Osteocyte (in vitro differentiated cells): Measurements from ENCODE around the gene TMEM218. TPM values are rescaled to one million over a fixed set of nuclear protein-coding genes. Genes with fewer than 3 reads are reported as not detected.

Experiments used
- DNase-seq: peaks from one replicate; pipeline ENCODE4 v3.0.0; 2021; ENCODE audit warnings: mixed read lengths; ENCODE audit not compliant: unreplicated experiment; ENCODE audit errors: extremely low spot score
- H3K27ac Mint-ChIP-seq: one replicate; pipeline ENCODE4 v1.8.0; 2021; ENCODE audit warnings: mild to moderate bottlenecking, mixed read lengths; ENCODE audit not compliant: unreplicated experiment
- H3K27me3 Mint-ChIP-seq: one replicate; pipeline ENCODE4 v1.8.0; 2021; ENCODE audit warnings: mixed read lengths; ENCODE audit not compliant: unreplicated experiment
- H3K36me3 Mint-ChIP-seq: one replicate; pipeline ENCODE4 v1.8.0; 2021; ENCODE audit warnings: mixed read lengths; ENCODE audit not compliant: unreplicated experiment
- H3K4me1 Mint-ChIP-seq: one replicate; pipeline ENCODE4 v1.8.0; 2021; ENCODE audit warnings: mixed read lengths; ENCODE audit not compliant: unreplicated experiment
- H3K4me3 Mint-ChIP-seq: one replicate; pipeline ENCODE4 v1.8.0; 2021; ENCODE audit warnings: mild to moderate bottlenecking, moderate library complexity, mixed read lengths; ENCODE audit not compliant: unreplicated experiment
- H3K9me3 Mint-ChIP-seq: one replicate; pipeline ENCODE4 v1.8.0; 2021; ENCODE audit warnings: mixed read lengths; ENCODE audit not compliant: unreplicated experiment
- total RNA-seq: library from RNA; stranded (reverse); gene quantifications from 2 replicates; pipeline ENCODE4 v1.2.1, GENCODE V29; 2021
- TF ChIP-seq, protein P1 (sequence below): fragments of 200-600 bp; sonication (generic); IDR thresholded peaks from 2 replicates; pipeline ENCODE4 v1.5.0; 2021; ENCODE audit warnings: antibody characterized with exemption, mild to moderate bottlenecking, moderate library complexity

Gene TMEM218
- total RNA-seq, 1 donor from 2014 or later = 19.9 TPM

- H3K9me3 Mint-ChIP-seq = no peaks in the 10 kb centered on the region
These were observed 32.8 kb downstream of the TMEM218 start for GRCh38 chr11:125078516-125079140.

DNA sequence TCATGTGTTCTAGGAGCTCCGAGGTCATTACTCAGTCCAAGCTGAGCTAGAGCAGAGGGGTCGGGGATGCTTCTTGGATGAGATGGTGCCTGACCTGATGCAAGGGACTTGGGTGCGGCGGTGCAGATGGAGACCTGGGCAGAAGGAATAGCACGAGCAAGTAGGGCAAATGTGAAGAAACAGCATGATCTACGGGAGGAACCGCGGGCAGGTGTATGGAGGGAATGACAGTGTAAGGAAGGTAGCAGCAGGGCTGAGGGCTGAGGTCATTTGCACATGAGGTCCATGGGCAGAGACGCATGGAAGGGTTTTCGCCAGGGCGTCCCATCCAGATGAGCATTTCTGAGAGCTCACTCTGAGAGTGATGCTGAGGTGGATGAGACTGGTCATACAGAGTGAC is 33.4 kb downstream of the TMEM218 start:
- no peaks in the 10 kb centered on the region for H3K27me3 Mint-ChIP-seq
- TF ChIP-seq, protein P1, sequence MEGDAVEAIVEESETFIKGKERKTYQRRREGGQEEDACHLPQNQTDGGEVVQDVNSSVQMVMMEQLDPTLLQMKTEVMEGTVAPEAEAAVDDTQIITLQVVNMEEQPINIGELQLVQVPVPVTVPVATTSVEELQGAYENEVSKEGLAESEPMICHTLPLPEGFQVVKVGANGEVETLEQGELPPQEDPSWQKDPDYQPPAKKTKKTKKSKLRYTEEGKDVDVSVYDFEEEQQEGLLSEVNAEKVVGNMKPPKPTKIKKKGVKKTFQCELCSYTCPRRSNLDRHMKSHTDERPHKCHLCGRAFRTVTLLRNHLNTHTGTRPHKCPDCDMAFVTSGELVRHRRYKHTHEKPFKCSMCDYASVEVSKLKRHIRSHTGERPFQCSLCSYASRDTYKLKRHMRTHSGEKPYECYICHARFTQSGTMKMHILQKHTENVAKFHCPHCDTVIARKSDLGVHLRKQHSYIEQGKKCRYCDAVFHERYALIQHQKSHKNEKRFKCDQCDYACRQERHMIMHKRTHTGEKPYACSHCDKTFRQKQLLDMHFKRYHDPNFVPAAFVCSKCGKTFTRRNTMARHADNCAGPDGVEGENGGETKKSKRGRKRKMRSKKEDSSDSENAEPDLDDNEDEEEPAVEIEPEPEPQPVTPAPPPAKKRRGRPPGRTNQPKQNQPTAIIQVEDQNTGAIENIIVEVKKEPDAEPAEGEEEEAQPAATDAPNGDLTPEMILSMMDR = no peak
- H3K9me3 Mint-ChIP-seq = no peaks in the 10 kb centered on the region
- H3K4me1 Mint-ChIP-seq = peaks cover 9% of the 10 kb centered on the region
- no peaks in the 10 kb centered on the region for H3K36me3 Mint-ChIP-seq
- H3K4me3 Mint-ChIP-seq = no peak overlapping the region
- peak; percentile 71 for DNase-seq
- no peak overlapping the region for H3K27ac Mint-ChIP-seq

More at GRCh38 chr11:125078516-125079140, 32.8 kb downstream of the TMEM218 start:
- Mint-ChIP-seq H3K36me3 (no peaks in the 10 kb centered on the region), H3K4me3 (no peak overlapping the region), H3K4me1 (peaks cover 15% of the 10 kb centered on the region), H3K27ac (no peak overlapping the region), H3K27me3 (no peaks in the 10 kb centered on the region)
- DNase-seq = peak; percentile 73
- TF ChIP-seq, protein P1 = no peak

GRCh38 chr11:125076378-125076945 is 35.0 kb downstream of the TMEM218 start:
- peaks cover 9% of the 10 kb centered on the region for H3K4me1 Mint-ChIP-seq
- no peak overlapping the region for H3K27ac Mint-ChIP-seq
- no peaks in the 10 kb centered on the region for H3K36me3 Mint-ChIP-seq

GRCh38 chr11:125075900-125076317 is 35.5 kb downstream of the TMEM218 start:
- no peak overlapping the region for H3K27ac Mint-ChIP-seq
- TF ChIP-seq, protein P1 = no peak
- H3K4me3 Mint-ChIP-seq = no peak overlapping the region

More at GRCh38 chr11:125076378-125076945, 35.0 kb downstream of the TMEM218 start:
- DNase-seq = no peak
- H3K4me3 Mint-ChIP-seq = no peak overlapping the region
- H3K27me3 Mint-ChIP-seq = no peaks in the 10 kb centered on the region
- TF ChIP-seq, protein P1 = no peak
- no peaks in the 10 kb centered on the region for H3K9me3 Mint-ChIP-seq

GRCh38 chr11:125075242-125075625 is 36.2 kb downstream of the TMEM218 start:
- H3K4me1 Mint-ChIP-seq = peaks cover 21% of the 10 kb centered on the region
- H3K9me3 Mint-ChIP-seq = no peaks in the 10 kb centered on the region
- no peak for DNase-seq
- no peak overlapping the region for H3K4me3 Mint-ChIP-seq
- no peaks in the 10 kb centered on the region for H3K27me3 Mint-ChIP-seq
- no peaks in the 10 kb centered on the region for H3K36me3 Mint-ChIP-seq
- TF ChIP-seq, protein P1 = no peak
- H3K27ac Mint-ChIP-seq = no peak overlapping the region

More at GRCh38 chr11:125075900-125076317, 35.5 kb downstream of the TMEM218 start:
- Mint-ChIP-seq H3K36me3 (no peaks in the 10 kb centered on the region), H3K27me3 (no peaks in the 10 kb centered on the region), H3K4me1 (peaks cover 15% of the 10 kb centered on the region), H3K9me3 (no peaks in the 10 kb centered on the region)
- no peak for DNase-seq
